ENCODE measurements around the gene PCNX3. TPM values are rescaled to one million over a fixed set of nuclear protein-coding genes. Genes with fewer than 3 reads are reported as not detected.
"Not testable (repeated sequence)": the region's sequence is repeated elsewhere in the genome, so short reads cannot be mapped to it uniquely, and the experiment has no call there.

PCNX3 gene
- total RNA-seq, 4 donors from 2014 or later: 38.5 to 59.3 (median 43.6) TPM

GRCh38 chr11:65637794-65638419 is 22.3 kb downstream of the PCNX3 start, which contains the start of gene SIPA1:
TSS of gene SIPA1 (plus strand) at chr11:65638101. CDS start at chr11:65640922, 2,821 bp downstream.
- Histone ChIP-seq H3K9me3 (no peaks in the 10 kb centered on the region), H3K36me3 (peaks cover 44% of the 10 kb centered on the region), H3K4me1 (peaks cover 42% of the 10 kb centered on the region), H3K4me3 (peak within 1 kb of the TSS; percentile 87), H3K27me3 (no peaks in the 10 kb centered on the region), H3K27ac (peak within 1 kb of the TSS; percentile 85)
- no peak for TF ChIP-seq EP300 (IDR thresholded peaks at IDR 0.05)
- TF ChIP-seq POLR2AphosphoS5 (IDR thresholded peaks at IDR 0.05): no peak
- peak in 1 of 2 donors; percentile 45 for TF ChIP-seq POLR2A (IDR thresholded peaks at IDR 0.05)
- TF ChIP-seq, protein P1, sequence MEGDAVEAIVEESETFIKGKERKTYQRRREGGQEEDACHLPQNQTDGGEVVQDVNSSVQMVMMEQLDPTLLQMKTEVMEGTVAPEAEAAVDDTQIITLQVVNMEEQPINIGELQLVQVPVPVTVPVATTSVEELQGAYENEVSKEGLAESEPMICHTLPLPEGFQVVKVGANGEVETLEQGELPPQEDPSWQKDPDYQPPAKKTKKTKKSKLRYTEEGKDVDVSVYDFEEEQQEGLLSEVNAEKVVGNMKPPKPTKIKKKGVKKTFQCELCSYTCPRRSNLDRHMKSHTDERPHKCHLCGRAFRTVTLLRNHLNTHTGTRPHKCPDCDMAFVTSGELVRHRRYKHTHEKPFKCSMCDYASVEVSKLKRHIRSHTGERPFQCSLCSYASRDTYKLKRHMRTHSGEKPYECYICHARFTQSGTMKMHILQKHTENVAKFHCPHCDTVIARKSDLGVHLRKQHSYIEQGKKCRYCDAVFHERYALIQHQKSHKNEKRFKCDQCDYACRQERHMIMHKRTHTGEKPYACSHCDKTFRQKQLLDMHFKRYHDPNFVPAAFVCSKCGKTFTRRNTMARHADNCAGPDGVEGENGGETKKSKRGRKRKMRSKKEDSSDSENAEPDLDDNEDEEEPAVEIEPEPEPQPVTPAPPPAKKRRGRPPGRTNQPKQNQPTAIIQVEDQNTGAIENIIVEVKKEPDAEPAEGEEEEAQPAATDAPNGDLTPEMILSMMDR (IDR thresholded peaks at IDR 0.05): no peak
- no peak for DNase-seq (ENCODE audit: low spot score in 2 of 2)
- WGBS: 6% methylated on average over 22 of the region's 46 CpGs

DNA sequence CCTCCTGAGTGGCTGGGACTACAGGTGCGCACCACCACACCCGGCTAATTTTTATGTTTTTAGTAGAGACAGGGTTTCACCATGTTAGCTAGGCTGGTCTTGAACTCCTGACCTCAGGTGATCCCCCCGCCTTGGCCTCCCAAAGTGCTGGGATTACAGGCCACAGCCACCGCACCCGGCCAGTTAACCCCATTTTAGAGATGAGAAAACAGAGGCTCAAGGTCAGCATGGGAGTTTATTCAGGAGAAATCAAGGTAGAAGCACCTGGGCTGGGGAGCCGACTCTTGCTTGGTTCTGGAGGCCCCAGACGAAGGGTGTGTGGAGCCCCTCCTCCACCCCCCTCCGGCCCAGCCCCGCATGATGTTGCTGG is 23.6 kb downstream of the PCNX3 start:
- not testable (repeated sequence) for H3K27me3 ChIP-seq; DNase-seq (ENCODE audit: low spot score in 2 of 2); H3K9me3 ChIP-seq
- WGBS: 91% methylated on average over 7 of the region's 9 CpGs
- peak overlapping the region; percentile 87 for H3K4me3 ChIP-seq
- peak overlapping the region; percentile 85 for H3K27ac ChIP-seq
- H3K4me1 ChIP-seq: peaks cover 45% of the 10 kb centered on the region
- H3K36me3 ChIP-seq: peaks cover 34% of the 10 kb centered on the region

DNA sequence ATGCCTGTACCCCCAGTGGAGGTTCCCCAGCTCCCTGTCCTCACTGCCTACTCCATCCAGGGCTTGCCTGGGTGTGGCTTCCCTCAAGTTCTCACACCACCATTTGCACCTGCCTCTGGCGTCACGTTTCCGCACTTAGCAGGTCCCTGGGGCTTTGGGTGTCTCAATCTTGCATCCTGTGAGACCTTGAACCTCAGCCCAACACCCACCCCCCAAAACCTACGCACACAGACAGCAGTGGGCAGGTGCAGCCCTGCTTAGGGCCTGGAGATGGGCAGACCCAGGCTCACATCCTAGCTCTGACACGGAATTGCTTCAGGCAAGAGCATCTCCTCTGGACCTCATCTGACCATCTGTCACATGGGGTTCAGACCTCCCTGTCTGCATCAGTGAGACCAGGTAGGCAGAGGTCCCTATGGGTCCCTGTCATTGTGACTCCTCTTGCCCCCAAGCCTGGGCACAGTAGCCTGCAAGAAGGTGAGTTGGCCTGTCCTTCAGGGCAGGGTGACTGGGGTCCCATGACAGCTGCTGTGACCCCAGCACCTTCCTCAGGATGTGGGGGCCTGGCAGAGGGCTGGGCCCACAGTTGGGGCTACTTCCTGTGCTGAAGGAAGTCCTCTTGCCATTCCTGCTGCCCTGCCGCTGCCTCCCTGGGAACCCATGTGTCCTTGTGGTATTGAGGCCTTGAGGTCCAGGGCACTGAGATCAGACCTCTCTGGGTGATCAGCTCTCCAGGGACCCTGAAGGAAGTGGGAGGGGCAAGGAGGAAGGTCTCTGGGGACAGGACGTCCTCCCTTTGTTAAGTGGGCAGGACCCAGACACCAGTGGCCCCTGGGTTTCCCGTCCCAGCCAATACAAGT is 24.3 kb downstream of the PCNX3 start:
- no peaks in the 10 kb centered on the region for H3K9me3 ChIP-seq
- H3K27me3 ChIP-seq: no peaks in the 10 kb centered on the region
- TF ChIP-seq, protein P1 (IDR thresholded peaks at IDR 0.05): no peak
- TF ChIP-seq EP300 (IDR thresholded peaks at IDR 0.05) (no peak), POLR2AphosphoS5 (IDR thresholded peaks at IDR 0.05) (no peak), POLR2A (IDR thresholded peaks at IDR 0.05) (no peak)
- DNase-seq (ENCODE audit: low spot score in 2 of 2): no peak
- H3K4me1 ChIP-seq: peaks cover 48% of the 10 kb centered on the region
- 66% methylated on average over 4 of the region's 8 CpGs for WGBS
- H3K4me3 ChIP-seq: peak overlapping the region; percentile 87
- peak overlapping the region; percentile 49 for H3K27ac ChIP-seq
- peaks cover 28% of the 10 kb centered on the region for H3K36me3 ChIP-seq

GRCh38 chr11:65640483-65641296 is 25.1 kb downstream of the PCNX3 start:
- H3K27ac ChIP-seq: peak overlapping the region; percentile 49
- H3K36me3 ChIP-seq: peaks cover 20% of the 10 kb centered on the region
- H3K4me1 ChIP-seq: peaks cover 48% of the 10 kb centered on the region
- H3K9me3 ChIP-seq: no peaks in the 10 kb centered on the region
- H3K27me3 ChIP-seq: no peaks in the 10 kb centered on the region
- WGBS: 70% methylated on average over 23 of the region's 35 CpGs
- H3K4me3 ChIP-seq: peak overlapping the region; percentile 87
- TF ChIP-seq, protein P1 (IDR thresholded peaks at IDR 0.05): no peak
- TF ChIP-seq POLR2A (IDR thresholded peaks at IDR 0.05) (no peak), POLR2AphosphoS5 (IDR thresholded peaks at IDR 0.05) (no peak), EP300 (IDR thresholded peaks at IDR 0.05) (no peak)
- DNase-seq (ENCODE audit: low spot score in 2 of 2): no peak

DNA sequence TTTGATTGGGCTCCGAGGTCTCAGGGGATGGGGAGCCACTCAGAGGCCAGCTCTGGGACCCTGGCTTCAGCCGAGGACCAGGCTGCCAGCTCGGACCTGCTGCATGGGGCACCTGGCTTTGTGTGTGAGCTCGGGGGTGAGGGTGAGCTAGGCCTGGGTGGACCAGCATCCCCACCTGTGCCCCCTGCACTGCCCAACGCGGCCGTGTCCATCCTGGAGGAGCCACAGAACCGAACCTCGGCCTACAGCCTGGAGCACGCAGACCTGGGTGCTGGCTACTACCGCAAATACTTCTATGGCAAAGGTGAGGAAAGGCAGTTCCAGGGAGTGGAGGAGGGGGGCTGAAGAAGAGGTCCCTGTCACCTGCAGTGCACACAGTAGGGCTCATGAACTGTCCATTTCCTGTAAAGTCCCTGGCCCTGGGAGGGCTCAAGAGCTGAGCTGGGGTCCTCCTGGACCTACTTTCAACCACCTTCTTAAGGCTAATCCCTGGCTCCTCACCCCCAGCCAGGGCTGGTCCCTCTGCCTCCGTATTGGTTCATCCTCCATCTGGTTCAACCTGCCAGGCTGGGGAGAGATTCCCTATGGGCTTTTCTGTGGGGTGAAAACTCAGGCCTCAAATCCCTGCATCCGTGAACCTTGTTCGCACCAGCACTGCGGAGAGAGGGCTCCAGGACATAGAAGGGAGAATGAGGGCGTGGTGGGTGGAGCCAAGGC is 25.9 kb downstream of the PCNX3 start:
- no peaks in the 10 kb centered on the region for H3K27me3 ChIP-seq
- TF ChIP-seq POLR2A (IDR thresholded peaks at IDR 0.05): no peak
- TF ChIP-seq POLR2AphosphoS5 (IDR thresholded peaks at IDR 0.05): no peak
- TF ChIP-seq, protein P1 (IDR thresholded peaks at IDR 0.05): no peak
- TF ChIP-seq EP300 (IDR thresholded peaks at IDR 0.05): no peak
- H3K36me3 ChIP-seq: peaks cover 12% of the 10 kb centered on the region
- H3K9me3 ChIP-seq: no peaks in the 10 kb centered on the region
- 56% methylated on average over 7 of the region's 16 CpGs for WGBS
- no peak overlapping the region for H3K27ac ChIP-seq
- peaks cover 48% of the 10 kb centered on the region for H3K4me1 ChIP-seq
- peak overlapping the region; percentile 87 for H3K4me3 ChIP-seq
- no peak for DNase-seq (ENCODE audit: low spot score in 2 of 2)
